Stimulated activated CD4-positive, alpha-beta T cell treated with anti-CD3 and anti-CD28 coated beads, Interleukin-4, amount 100 ng/mL, for 24 hours (primary cell): ENCODE measurements around the gene CNPY3.

ENCODE experiments used
- DNase-seq: peaks from one replicate; pipeline ENCODE4 v3.0.0-alpha.2; 2020

The CNPY3 gene

DNA sequence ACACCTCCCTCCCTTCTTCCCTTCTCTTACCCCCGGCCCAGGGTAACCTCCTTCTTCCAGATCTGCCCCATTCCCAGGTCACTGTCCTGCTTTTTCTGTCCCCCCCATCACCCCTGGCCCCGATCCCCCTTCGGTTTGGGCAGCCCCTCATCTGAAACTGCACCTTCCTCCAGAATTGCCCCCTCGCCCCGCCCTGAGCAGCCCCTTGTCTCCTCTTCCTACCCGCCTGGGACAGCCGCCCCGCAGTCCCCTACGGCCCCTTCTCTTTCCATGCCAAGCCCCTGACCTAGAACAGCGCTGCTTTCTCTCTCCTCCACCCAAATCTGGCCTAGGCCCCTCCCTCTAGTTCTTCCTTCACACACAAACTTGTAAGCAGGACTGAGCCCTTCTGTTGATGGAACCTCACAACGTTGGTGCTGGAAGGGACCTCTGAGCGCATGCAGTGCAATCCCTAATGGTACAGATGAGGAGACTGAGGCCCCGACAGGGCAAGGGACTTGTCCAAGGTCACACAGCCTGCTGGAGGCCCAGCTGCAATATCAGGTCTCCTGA is 55.7 kb downstream of the CNPY3 start:
- peak; percentile 12 for DNase-seq

DNA sequence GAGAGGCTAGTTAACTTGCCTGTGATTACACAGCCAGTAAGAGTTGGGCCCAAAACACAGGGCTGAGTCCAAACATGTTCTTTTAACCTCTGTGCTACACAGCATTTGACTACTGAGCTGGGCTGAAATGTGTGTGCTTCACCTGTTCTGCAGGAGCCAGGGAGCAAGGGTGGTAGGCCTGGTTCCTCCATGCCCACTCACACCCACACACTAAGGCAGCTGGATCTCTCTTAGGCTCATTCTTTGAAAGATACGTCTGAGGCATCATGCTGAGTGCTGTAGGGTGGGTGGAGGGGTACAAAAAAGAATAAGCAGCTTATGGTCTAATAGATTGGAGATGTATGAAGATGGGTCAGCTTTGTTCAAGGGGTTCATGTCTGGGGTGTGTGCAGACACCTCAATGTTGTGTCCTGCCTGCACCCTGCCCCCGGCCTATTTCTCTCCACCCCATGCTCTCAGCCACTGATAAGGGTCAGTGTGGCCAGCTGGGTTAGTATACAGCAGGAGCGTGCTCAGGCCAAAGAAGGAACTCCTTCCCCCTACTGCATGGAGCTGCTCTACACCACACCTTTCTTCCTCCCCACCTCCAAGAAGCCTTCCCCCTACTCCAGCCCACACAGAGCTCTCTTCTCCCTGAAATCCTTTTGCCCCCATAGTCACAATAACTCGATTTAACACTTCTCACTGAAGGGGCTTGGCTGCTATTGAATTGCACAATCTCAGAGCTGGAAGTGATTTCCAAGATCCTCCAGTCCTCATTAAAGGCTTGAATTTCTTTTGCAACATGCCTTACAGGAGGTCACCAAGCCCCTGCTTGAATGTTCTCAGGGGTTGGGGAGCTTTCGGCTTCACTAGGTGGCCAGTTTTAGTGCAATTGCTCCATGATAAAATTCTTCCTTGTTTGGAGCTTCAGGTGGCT is 58.5 kb downstream of the CNPY3 start:
- no peak for DNase-seq

DNA sequence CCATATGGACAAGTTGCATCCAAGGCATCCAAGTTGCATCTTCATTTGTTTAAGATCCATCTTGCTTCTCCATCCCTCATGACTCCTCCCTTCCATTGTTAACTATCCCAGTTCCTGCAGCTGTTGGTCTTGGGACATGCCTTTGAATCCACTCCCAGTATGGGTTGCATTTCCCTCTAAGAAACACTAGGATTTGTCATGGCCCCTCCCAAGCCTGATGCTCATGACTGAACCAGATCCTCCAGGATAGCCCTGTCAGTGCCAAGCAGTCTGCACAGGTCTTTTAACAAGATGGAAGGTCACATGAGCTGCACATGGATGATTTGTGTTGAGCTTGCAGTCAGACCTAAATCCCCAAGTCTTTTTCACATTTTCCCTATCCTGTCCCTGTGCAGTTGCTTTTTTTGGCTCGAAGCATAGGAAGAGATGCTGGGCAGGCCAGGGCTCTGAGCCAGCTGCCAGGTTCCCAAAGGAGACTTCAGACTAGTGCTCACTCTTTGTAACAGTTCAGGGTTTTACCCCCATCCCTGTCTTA is 59.3 kb downstream of the CNPY3 start:
- no peak for DNase-seq
